SK-N-SH (cell line): ENCODE measurements around the gene FCER2. TPM values are rescaled to one million over a fixed set of nuclear protein-coding genes. Genes with fewer than 3 reads are reported as not detected.

Experiments
- CTCF ChIA-PET: fragments of 300-600, 350-600 bp; formaldehyde crosslinking; extraction: SDS; loops from one replicate; lab custom pipeline; 2021; lab: Yijun Ruan, JAX
- POLR2A ChIA-PET: fragments of 350-600 bp; sonication (Branson Sonifier 250); formaldehyde crosslinking; extraction: SDS; loops from one replicate; lab custom pipeline; 2020; ENCODE audit warnings: antibody characterized with exemption, inconsistent platforms; lab: Yijun Ruan, JAX
- DNase-seq: peaks from one replicate; pipeline ENCODE4 v3.0.0; 2012
- H2AFZ ChIP-seq: fragments of 200-600 bp; sonication (generic); 2 replicates; pipeline ENCODE4 v1.8.1; 2016; ENCODE audit warnings: antibody characterized with exemption, mild to moderate bottlenecking, low read depth
- H3F3A ChIP-seq: fragments of 200-600 bp; sonication (generic); replicated peaks from 2 replicates; pipeline ENCODE3; 2016; ENCODE audit warnings: antibody characterized with exemption, mild to moderate bottlenecking; ENCODE audit not compliant: insufficient read depth
- H3K27ac ChIP-seq, 2 experiments: fragments of 200-500 bp in 1 of 2; fragments of 200-600 bp in 1 of 2; sonication (Bioruptor generic) in 1 of 2; sonication (generic), shearing (Covaris generic) in 1 of 2; 2 replicates each; pipeline versions ENCODE4 v1.5.1 to v1.6.1; 2014 to 2016; ENCODE audit warnings: low read depth in 2 of 2, inconsistent platforms in 1 of 2, low read length in 1 of 2, mild to moderate bottlenecking in 1 of 2, mixed read lengths in 1 of 2
- H3K27me3 ChIP-seq: fragments of 200-600 bp; sonication (generic), shearing (Covaris generic); 2 replicates; pipeline ENCODE4 v1.6.1; 2016; ENCODE audit warnings: mixed run types; ENCODE audit not compliant: insufficient read depth
- H3K36me3 ChIP-seq, 2 experiments: fragments of 200-500 bp in 1 of 2; fragments of 200-600 bp in 1 of 2; sonication (Bioruptor generic) in 1 of 2; sonication (generic) in 1 of 2; replicated peaks in 1 of 2; 2 replicates each; pipeline versions ENCODE3 to v1.5.1; 2014 to 2016; ENCODE audit warnings: low read length in 1 of 2, mild to moderate bottlenecking in 1 of 2; ENCODE audit not compliant: insufficient read depth in 2 of 2, control insufficient read depth in 1 of 2
- H3K4me1 ChIP-seq, 2 experiments: fragments of 200-500 bp in 1 of 2; fragments of 200-600 bp in 1 of 2; sonication (Bioruptor generic) in 1 of 2; sonication (generic), shearing (Covaris generic) in 1 of 2; 2 replicates each; pipeline versions ENCODE4 v1.5.1 to v1.6.1; 2014 to 2016; ENCODE audit warnings: low read depth in 1 of 2, low read length in 1 of 2, mixed run types in 1 of 2; ENCODE audit not compliant: insufficient read depth in 2 of 2, control insufficient read depth in 1 of 2
- H3K4me2 ChIP-seq: fragments of 200-600 bp; sonication (generic), shearing (Covaris generic); 2 replicates; pipeline ENCODE4 v1.6.1; 2017; ENCODE audit warnings: mixed run types
- H3K4me3 ChIP-seq, 2 experiments: fragments of 200-500 bp in 1 of 2; fragments of 200-600 bp in 1 of 2; sonication (Bioruptor generic) in 1 of 2; sonication (generic), shearing (Covaris generic) in 1 of 2; 2 replicates each; pipeline versions ENCODE4 v1.5.1 to v1.8.1; 2014 to 2016; ENCODE audit warnings: low read depth in 2 of 2, inconsistent platforms in 1 of 2, low read length in 1 of 2, mild to moderate bottlenecking in 1 of 2, mixed read lengths in 1 of 2, moderate library complexity in 1 of 2
- H3K79me2 ChIP-seq: fragments of 200-600 bp; sonication (generic); 2 replicates; pipeline ENCODE4 v1.8.1; 2017; ENCODE audit warnings: mild to moderate bottlenecking; ENCODE audit not compliant: insufficient read depth
- H3K9ac ChIP-seq: fragments of 200-600 bp; sonication (generic); 2 replicates; pipeline ENCODE4 v1.6.1; 2017; ENCODE audit warnings: mixed run types
- H3K9me2 ChIP-seq: fragments of 200-600 bp; sonication (generic); 2 replicates; pipeline ENCODE4 v1.6.1; 2017; ENCODE audit warnings: mixed run types
- H3K9me3 ChIP-seq: fragments of 200-600 bp; sonication (generic); 2 replicates; pipeline ENCODE4 v1.6.1; 2017; ENCODE audit warnings: mixed run types, mild to moderate bottlenecking, moderate library complexity
- H4K20me1 ChIP-seq: fragments of 200-600 bp; sonication (generic); 2 replicates; pipeline ENCODE4 v1.6.1; 2017; ENCODE audit warnings: mild to moderate bottlenecking, mixed run types; ENCODE audit not compliant: insufficient read depth
- ELF1 ChIP-seq: IDR thresholded peaks from 2 replicates; pipeline ENCODE4 v1.4.0; 2012
- FOXM1 ChIP-seq: IDR thresholded peaks from 2 replicates; pipeline ENCODE4 v1.4.0; 2012; ENCODE audit warnings: low read depth, mild to moderate bottlenecking
- GABPA ChIP-seq: IDR thresholded peaks from 2 replicates; pipeline ENCODE4 v1.4.0; 2012; ENCODE audit warnings: low read depth, mild to moderate bottlenecking
- GATA2 ChIP-seq: sonication (generic); formaldehyde crosslinking; IDR thresholded peaks from 2 replicates; pipeline ENCODE4 v1.5.0; 2020; ENCODE audit warnings: mild to moderate bottlenecking, missing genetic modification reagents
- MEF2A ChIP-seq: IDR thresholded peaks from 2 replicates; pipeline ENCODE4 v1.4.0; 2012; ENCODE audit warnings: low read depth, borderline replicate concordance
- RAD21 ChIP-seq: IDR thresholded peaks from 2 replicates; pipeline ENCODE4 v1.6.1; 2012; ENCODE audit warnings: mild to moderate bottlenecking, low read length
- RFX5 ChIP-seq: IDR thresholded peaks from 2 replicates; pipeline ENCODE4 v1.6.1; 2012; ENCODE audit warnings: mild to moderate bottlenecking, improper control_type of control experiment, low read length
- RXRA ChIP-seq: IDR thresholded peaks from 2 replicates; pipeline ENCODE4 v1.4.0; 2012; ENCODE audit warnings: low read depth, mild to moderate bottlenecking, borderline replicate concordance
- SIN3A ChIP-seq: IDR thresholded peaks from 2 replicates; pipeline ENCODE4 v1.6.1; 2012; ENCODE audit warnings: low read depth, mild to moderate bottlenecking, low read length, moderate library complexity, borderline replicate concordance
- SMC3 ChIP-seq: IDR thresholded peaks from 2 replicates; pipeline ENCODE4 v1.6.1; 2012; ENCODE audit warnings: low read depth, low read length, improper control_type of control experiment
- TAF1 ChIP-seq: IDR thresholded peaks from 2 replicates; pipeline ENCODE4 v1.6.1; 2012; ENCODE audit warnings: low read depth, mild to moderate bottlenecking, low read length, moderate library complexity, borderline replicate concordance
- TEAD4 ChIP-seq: IDR thresholded peaks from 2 replicates; pipeline ENCODE4 v1.4.0; 2012; ENCODE audit warnings: mild to moderate bottlenecking, borderline replicate concordance; ENCODE audit not compliant: insufficient read depth
- YY1 ChIP-seq: IDR thresholded peaks from 2 replicates; pipeline ENCODE4 v1.4.0; 2012; ENCODE audit warnings: low read depth, mild to moderate bottlenecking
- ZBTB33 ChIP-seq: IDR thresholded peaks from 2 replicates; pipeline ENCODE4 v1.4.0; 2012; ENCODE audit warnings: low read depth, borderline replicate concordance
- WGBS: methylation state at CpG from one replicate; pipeline ENCODE4 v1.1.6; 2017; ENCODE audit warnings: low lambda C conversion rate; 5-methylcytosine and 5-hydroxymethylcytosine counted together
- polyA plus RNA-seq, 3 experiments: library from polyadenylated mRNA; depleted of rRNA; stranded (reverse); fragments of >200 nt; gene quantifications; 2 replicates each; pipeline ENCODE4 v1.2.3, GENCODE V29; 2012
- TF ChIP-seq, protein P1 (sequence below): fragments of 200-600 bp; sonication (generic); IDR thresholded peaks from 2 replicates; pipeline ENCODE4 v1.6.1; 2017; ENCODE audit warnings: antibody characterized with exemption, mild to moderate bottlenecking, moderate library complexity
- TF ChIP-seq, protein P2 (sequence below): IDR thresholded peaks from 2 replicates; pipeline ENCODE4; 2012
- TF ChIP-seq, protein P3 (sequence below): IDR thresholded peaks from 2 replicates; pipeline ENCODE4 v1.6.1; 2012; ENCODE audit warnings: mild to moderate bottlenecking, low read depth, low read length, moderate library complexity

Gene FCER2
- polyA plus RNA-seq, 1 of the 3 experiments (the other 2 are of a cell fraction), result not detected

- Histone ChIP-seq H3K36me3 (no peaks in the 10 kb centered on the region), H3K9me2 (no peaks in the 10 kb centered on the region), H2AFZ (no peak overlapping the region), H4K20me1 (no peaks in the 10 kb centered on the region), H3K27ac (no peak overlapping the region), H3K4me1 (no peaks in the 10 kb centered on the region), H3K9ac (no peak overlapping the region), H3K9me3 (no peaks in the 10 kb centered on the region), H3K4me2 (no peak overlapping the region), H3K79me2 (no peaks in the 10 kb centered on the region), H3F3A (no peaks in the 10 kb centered on the region), H3K4me3 (no peak overlapping the region), H3K27me3 (peaks cover 57% of the 10 kb centered on the region)
- no peak for TF ChIP-seq YY1
- no peak for TF ChIP-seq RFX5
- no peak for TF ChIP-seq SIN3A
- no peak for TF ChIP-seq RAD21
- TF ChIP-seq, protein P1, sequence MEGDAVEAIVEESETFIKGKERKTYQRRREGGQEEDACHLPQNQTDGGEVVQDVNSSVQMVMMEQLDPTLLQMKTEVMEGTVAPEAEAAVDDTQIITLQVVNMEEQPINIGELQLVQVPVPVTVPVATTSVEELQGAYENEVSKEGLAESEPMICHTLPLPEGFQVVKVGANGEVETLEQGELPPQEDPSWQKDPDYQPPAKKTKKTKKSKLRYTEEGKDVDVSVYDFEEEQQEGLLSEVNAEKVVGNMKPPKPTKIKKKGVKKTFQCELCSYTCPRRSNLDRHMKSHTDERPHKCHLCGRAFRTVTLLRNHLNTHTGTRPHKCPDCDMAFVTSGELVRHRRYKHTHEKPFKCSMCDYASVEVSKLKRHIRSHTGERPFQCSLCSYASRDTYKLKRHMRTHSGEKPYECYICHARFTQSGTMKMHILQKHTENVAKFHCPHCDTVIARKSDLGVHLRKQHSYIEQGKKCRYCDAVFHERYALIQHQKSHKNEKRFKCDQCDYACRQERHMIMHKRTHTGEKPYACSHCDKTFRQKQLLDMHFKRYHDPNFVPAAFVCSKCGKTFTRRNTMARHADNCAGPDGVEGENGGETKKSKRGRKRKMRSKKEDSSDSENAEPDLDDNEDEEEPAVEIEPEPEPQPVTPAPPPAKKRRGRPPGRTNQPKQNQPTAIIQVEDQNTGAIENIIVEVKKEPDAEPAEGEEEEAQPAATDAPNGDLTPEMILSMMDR, result no peak
- no peak for TF ChIP-seq SMC3
- no peak for TF ChIP-seq TEAD4
- TF ChIP-seq MEF2A, result no peak
- no peak for TF ChIP-seq GATA2 (CRISPR knock-in tag)
- TF ChIP-seq TAF1, result no peak
- TF ChIP-seq, protein P2, sequence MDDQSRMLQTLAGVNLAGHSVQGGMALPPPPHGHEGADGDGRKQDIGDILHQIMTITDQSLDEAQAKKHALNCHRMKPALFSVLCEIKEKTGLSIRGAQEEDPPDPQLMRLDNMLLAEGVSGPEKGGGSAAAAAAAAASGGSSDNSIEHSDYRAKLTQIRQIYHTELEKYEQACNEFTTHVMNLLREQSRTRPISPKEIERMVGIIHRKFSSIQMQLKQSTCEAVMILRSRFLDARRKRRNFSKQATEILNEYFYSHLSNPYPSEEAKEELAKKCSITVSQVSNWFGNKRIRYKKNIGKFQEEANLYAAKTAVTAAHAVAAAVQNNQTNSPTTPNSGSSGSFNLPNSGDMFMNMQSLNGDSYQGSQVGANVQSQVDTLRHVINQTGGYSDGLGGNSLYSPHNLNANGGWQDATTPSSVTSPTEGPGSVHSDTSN, result no peak
- no peak for TF ChIP-seq RXRA
- no peak for TF ChIP-seq ELF1
- TF ChIP-seq, protein P3, sequence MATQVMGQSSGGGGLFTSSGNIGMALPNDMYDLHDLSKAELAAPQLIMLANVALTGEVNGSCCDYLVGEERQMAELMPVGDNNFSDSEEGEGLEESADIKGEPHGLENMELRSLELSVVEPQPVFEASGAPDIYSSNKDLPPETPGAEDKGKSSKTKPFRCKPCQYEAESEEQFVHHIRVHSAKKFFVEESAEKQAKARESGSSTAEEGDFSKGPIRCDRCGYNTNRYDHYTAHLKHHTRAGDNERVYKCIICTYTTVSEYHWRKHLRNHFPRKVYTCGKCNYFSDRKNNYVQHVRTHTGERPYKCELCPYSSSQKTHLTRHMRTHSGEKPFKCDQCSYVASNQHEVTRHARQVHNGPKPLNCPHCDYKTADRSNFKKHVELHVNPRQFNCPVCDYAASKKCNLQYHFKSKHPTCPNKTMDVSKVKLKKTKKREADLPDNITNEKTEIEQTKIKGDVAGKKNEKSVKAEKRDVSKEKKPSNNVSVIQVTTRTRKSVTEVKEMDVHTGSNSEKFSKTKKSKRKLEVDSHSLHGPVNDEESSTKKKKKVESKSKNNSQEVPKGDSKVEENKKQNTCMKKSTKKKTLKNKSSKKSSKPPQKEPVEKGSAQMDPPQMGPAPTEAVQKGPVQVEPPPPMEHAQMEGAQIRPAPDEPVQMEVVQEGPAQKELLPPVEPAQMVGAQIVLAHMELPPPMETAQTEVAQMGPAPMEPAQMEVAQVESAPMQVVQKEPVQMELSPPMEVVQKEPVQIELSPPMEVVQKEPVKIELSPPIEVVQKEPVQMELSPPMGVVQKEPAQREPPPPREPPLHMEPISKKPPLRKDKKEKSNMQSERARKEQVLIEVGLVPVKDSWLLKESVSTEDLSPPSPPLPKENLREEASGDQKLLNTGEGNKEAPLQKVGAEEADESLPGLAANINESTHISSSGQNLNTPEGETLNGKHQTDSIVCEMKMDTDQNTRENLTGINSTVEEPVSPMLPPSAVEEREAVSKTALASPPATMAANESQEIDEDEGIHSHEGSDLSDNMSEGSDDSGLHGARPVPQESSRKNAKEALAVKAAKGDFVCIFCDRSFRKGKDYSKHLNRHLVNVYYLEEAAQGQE, result no peak
- TF ChIP-seq ZBTB33, result no peak
- TF ChIP-seq GABPA, result no peak
- TF ChIP-seq FOXM1, result no peak
- DNase-seq, result no peak
- WGBS, result 5% methylated on average over 7 of the region's 9 CpGs
- ChIA-PET CTCF (interaction anchor here (0.9 to 4.3 kb wide), 5 partner anchors 10 to 316 kb away, joined by 3 to 16 read pairs (median 4); partner anchors contain the start of gene TRAPPC5), POLR2A (no interaction called here)
Observed at GRCh38 chr19:7670790-7671189, 31.1 kb downstream of the FCER2 start.
